ENCODE measurements around the gene NTN1.
"Not testable (repeated sequence)": the region's sequence is repeated elsewhere in the genome, so short reads cannot be mapped to it uniquely, and the experiment has no call there.

NTN1 gene

DNA sequence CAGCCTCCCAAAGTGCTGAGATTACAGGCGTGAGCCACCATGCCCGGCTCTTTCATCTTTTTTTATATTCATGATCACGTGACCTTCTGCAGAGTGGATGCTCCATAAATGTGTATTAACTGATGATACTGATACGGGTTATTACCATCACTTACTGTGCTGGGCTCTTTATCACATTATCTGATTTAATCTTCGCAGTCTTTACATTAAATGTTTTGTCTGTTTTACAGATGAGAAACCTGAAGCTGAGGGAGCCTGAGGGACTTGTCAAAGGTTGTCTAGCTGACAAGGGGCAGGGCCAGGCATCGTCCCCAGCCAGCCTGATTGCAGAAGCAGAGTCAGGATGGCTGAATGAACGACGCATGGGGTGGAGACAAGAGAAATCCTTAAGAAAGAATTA is 104.4 kb downstream of the NTN1 start:
- no peak for DNase-seq

DNA sequence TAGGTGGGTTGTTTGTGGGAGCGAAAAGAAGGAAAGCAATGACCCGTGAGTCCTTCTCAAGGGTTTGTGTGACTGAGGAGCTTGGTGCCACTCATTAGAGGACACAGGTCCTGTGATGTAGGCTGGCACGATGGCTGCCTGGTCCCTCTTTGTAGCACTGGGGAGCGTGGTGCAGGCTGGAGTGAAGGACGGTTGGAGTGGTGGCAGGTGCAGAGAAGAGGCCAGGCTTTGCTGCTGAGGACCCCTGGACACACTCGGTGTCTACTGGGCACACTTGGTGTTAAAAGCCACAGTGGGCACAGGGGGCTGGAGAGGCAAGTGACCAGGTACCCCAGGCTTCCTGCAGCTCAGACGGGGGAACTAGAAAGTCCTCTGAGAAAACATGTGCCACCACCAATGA is 106.0 kb downstream of the NTN1 start:
- DNase-seq, result no peak

DNA sequence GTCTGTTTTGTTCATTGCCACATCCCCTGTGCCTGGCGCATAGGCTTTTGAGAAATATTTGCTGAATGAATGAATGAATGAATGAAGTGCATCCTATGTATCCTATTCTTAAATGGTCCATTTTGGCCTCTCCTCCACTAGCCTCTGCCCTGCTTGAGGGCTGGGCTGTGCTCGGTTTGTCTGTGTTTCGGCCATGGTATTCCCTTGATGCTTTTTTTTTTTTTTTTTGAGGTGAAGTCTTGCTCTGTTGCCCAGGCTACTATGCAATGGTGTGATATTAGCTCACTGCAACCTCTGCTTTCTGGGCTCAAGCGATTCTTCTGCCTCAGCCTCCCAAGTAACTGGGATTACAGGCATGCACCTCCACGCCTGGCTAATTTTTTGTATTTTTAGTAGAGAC is 110.1 kb downstream of the NTN1 start:
- no peak for DNase-seq

DNA sequence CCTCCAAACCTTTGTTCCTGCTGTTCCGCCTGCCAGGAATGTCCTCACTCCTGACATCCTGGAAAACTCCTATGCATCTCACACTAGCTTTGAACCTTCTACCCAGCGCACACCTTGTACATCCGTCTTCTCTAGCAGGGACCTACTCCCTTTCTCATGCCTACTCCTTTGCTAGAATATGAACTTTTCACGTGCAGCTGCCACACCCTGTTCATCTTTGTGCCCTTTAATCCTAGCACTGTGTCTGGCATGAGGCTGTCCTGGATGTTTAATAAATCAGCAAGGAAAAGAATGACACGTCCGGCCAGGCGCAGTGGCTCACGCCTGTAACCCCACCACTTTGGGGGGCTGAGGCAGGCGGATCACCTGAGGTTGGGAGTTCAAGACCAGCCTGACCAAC is 111.0 kb downstream of the NTN1 start:
- no peak for DNase-seq

DNA sequence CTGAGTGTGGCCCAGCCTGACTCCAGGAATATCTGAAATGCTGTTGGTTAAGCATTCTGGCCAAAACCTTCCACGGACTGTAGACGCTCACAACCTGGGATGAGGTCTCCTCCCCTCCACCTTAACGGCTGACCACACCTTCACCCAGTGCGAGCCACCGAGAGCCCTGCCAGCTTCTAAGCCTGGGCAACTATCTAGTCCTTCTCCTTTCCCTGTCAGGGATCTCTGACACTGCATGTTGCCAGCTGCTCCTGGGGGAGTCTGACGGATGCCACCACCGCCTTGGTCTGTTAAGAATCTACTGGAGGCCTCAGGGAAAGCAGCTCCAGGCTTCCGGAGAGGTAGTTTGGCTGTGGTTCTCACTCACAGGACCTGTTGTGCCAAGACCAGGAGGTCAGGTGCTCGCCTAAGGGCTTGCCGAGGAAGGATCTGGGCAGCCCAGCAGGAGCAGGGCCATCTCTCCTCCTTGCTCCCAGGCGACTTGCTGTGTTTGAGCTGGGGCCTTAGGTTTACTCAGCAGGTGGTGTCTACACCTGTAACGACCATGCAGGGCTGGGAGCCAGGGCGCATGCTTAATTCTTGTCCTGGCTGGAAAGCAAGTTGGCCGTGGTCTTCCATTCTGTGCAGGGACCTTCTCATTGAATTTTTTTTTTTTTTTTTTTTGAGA is 111.8 kb downstream of the NTN1 start:
- DNase-seq, result no peak

DNA sequence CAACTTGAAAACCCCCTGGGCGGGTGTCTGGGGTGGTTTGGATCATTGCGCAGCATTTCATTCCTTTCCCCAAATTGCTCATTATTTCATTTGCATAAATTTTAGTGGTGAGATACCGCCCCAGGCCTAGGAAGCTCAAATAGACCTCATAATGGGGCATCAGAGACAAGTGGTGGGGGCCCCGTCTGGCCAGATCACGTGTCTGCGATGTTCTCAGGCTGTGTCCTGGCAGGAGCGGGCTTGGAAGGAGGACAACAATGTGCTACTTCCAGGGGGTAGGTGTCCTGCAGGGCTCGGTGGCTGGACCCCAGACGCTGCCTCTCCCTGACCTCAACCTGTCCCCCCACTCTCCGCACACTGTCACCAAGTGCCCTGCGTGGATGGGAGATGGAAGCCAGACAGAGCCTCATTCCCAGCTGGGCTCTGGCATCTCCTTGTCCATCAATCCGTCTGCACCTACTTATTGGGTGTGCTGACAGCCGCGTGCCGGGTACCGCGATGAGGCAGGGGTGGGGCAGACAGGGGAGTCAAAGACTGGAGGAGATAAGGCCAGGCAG is 116.9 kb downstream of the NTN1 start:
- no peak for DNase-seq

DNA sequence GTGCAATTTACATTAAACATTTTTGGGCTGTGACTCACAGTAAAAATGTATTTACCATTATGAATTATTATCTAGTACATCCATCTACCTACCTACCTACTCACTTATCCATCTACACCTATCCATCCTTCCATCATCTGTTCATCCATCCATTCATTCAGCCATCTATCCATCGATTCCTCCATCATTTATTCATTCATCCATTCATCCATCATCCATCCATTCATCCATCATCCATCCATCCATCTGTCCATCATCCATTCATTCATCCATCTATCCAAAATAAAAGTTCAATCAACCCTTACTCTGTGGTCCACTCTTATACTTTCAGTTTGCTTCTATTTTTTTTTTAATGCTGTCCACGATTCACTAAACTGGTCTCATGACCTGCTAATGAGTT is 118.4 kb downstream of the NTN1 start:
- DNase-seq, result no peak

DNA sequence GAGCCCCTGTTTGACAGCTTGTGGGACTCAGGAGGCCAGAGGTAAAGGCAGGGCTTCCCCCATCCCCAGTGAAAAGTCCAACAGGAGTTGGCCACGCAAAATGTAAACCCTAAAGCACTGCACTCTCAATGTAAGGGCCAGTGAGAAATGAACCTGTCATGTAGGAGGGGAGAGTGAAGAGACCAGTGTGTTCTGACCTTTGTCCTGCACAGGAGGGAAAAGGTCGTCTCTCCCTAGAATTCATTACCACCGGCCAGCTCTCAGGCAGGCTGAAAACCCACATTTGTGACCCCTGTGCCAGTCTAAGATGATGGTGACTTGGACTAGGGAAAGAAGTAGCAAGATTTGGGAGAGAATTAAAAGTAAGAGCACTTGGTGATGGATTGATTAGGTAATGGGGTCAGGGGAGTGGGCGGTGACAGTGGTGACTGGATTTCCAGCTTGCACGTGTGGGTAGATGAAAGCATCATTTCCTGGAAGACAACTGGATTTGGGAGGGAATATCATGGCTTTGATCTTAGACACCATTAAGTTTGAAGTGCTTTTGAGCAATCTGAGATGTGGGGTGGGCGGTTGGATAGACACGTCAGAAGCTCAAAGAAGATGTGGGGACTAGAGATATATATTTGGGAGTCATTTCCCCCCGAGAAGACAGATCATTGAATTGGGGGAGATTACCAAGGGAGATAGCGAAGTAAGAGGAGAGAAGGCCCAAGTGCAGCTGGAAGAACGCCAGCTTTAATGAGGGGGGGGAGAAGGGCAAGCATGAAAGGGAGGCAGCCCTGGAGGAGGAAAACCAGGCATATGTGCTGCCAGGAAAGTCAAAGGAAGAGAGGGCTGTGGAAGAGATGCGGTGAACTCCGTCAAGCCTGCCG is 119.5 kb downstream of the NTN1 start:
- DNase-seq, result no peak

DNA sequence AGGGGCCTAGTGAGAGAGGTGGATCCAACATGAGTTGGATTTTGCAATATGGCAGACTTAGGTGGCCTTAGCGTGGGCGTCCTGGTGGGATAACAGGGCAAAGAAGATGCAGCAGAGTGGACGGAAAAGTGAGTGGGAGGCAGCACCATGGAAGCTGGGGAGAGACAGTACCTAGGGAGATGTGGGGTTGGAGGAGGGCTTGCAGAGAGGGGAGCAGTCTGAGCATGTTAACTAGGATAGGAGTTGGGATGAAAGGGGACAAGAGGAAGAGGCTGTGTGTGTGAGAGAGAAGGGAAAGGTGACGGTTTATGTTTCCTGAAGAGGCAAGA is 120.1 kb downstream of the NTN1 start:
- no peak for DNase-seq

DNA sequence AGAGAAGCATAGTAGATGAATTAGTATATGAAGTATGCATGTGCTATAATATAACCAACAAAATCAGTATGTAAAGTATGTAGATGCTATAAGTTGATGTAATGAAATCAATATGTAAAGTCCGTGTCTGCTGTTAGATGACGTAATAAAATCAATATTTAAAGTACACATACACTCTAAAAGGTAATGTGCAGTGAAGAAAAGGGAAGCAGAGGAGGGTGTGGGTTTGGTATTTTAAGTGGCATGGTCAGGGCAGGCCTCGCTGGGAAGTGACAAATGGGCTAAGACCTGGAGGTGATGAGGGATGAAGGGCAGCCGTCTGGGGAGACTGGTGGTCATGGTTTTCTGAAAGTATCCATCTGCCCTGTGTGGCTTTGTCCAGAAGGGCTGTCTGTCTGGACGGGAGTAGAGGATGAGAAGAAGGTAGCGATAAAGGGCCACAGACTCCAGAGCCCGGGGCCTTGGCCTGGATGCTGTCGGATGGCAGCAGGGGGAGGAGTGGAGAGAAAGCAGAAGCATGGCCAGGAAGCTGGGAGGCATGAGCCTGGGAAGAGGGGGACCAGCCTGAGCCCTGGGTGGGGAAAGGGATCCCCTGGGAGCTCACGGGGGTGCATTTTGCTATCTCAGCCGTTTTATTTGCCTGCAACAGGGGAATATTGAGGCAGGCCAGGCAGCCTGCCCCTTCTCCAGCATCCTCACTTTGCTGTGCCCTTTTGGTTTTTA is 121.6 kb downstream of the NTN1 start:
- no peak for DNase-seq

DNA sequence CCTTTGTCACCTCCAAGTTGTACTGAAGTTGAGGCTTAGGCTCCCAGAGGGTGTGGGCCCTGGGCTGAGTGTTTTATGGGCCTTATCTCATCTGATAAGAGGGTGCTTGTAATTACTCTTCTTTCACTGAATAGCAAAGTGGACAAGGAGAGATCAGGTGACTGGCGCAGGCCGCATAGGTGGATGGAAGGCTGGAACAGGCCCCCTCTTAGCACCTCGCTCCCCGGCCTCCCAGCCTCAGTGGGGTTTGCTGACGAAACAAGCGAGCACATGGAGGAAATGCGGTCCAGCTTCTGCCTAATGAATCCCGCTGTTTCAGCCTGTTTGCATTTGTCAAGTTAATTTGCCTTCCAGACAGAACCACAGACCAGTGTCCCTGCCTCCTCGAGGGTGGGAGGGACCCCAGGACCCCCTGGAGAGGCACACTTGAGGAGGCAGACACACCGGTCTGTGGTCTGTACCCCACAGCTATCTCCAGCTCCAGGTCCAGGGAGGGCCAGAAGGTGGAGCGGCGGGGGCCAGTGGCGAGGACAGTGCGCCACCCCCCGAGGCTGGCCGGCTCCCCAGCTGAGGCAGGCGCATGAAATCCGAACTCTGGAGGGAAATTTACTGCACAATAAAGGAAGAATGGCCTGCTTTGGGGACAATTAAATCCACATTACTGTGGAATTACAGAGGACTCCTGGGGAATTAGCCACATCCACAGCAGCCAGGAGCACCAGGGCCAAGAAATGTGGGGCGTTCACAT is 123.4 kb downstream of the NTN1 start:
- DNase-seq, result no peak

DNA sequence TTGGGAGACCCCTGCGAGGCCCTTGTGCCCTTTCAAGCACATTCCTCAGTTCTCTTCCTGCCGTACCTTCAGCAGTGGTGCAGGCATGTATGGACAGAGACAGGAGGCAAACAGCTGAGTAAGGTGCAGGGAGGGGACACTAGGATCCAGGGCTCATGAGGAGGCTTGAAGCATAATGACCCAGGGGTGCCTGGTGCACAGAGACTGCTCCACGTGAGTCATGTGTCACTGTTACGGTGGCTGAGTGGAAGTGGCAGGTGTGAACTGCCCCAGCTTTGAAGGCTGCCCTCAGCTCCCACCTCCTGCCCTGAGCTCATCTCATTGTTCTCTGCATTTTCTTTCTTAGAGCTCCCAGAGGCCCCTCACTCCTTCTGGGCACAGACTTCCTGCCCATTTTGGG is 124.8 kb downstream of the NTN1 start:
- DNase-seq, result no peak

DNA sequence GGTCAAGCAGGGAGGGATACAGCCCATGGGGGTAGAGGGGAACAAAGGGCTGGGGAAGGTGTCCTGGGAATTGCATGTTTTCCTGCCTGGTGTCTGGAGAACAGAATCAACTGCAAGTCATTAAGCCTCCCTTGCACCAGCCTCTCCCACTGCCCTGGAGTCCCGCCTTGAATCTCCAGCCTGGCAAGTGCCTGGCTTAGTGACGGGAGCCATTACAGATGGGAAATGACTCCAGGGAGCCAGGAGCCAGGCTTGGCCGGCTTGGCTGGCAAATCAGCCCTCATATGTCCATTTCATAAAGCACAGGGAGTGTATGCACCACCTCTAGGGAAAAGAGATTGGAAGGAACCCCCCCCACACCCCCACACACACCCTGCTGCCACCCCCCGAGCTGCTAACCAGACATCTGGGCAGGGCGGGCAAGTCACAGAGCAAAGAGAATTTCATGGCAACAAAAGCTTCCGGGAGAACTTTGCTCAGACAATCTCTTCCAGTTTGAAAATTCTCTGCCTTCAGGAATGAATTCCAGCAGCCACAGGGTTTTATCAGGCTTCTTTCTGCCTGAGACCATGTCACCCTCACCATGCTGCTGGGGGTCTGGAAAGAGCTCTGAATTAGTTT is 127.7 kb downstream of the NTN1 start:
- no peak for DNase-seq

DNA sequence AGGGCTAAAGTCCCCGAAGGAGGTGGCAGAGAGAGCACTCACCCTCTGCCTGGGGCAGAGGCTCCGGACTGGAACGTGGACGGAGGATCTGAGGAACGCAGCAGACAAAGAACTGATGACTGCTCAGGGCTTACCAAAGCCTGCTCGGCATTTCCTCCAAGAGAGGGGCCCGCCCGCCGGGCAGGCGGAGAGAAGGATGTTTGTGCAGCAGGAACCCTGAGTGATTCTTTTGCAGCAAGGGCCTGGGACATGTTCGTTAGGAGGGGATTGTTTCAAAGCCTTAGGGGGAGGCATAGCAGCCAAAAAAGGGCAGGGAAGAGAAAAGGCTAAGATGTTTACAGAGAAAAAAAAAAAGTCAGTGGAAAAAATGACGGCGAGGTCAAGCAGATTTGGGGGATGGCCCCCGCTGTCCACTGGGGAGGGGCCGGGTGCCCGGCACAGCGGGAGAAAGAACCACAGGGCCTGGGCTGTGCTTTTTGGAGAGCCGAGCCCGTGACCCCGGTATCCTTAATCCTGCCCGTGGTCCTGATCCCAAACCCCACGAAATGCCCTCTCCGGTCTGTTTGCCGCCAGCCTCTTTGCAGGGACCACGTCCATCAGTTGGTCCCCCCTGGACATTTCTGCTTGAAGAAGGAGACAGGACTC is 129.3 kb downstream of the NTN1 start:
- DNase-seq, result no peak

DNA sequence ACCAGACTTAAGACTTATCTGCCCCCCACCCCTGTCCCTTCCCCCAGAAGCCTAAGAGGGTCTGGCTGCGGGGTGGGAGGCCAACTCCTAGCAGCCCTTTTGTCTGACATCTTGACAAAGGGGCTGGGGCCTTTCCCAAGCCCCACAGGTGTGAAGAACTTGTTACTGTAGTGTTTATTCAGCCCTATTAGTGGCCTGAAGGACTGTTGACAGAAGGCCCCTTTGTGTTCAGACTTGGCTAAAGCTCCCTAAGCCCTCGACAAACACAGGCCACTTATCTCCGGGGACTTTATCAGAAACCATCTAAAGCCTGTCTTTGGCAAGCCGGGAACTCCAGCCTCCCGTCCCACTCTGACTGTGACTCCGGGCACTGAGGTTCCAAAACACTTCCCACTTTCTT is 129.8 kb downstream of the NTN1 start:
- no peak for DNase-seq

DNA sequence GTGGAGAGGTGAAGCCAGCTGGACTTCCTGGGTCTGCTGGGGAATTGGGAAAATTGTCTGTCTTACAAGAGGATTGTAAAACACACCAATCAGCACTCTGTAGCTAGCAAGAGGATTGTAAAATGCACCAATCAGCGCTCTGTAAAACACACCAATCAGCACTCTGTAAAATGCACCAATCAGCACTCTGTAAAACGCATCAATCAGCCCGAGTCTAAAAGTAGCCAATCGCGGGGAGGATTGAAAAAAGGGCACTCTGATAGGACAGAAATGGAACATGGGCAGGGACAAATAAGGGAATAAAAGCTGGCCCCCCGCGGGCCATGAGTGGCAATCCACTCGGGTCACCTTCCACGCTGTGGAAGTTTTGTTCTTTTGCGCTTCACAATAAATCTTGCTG is 130.4 kb downstream of the NTN1 start:
- DNase-seq, result not testable (repeated sequence)

DNA sequence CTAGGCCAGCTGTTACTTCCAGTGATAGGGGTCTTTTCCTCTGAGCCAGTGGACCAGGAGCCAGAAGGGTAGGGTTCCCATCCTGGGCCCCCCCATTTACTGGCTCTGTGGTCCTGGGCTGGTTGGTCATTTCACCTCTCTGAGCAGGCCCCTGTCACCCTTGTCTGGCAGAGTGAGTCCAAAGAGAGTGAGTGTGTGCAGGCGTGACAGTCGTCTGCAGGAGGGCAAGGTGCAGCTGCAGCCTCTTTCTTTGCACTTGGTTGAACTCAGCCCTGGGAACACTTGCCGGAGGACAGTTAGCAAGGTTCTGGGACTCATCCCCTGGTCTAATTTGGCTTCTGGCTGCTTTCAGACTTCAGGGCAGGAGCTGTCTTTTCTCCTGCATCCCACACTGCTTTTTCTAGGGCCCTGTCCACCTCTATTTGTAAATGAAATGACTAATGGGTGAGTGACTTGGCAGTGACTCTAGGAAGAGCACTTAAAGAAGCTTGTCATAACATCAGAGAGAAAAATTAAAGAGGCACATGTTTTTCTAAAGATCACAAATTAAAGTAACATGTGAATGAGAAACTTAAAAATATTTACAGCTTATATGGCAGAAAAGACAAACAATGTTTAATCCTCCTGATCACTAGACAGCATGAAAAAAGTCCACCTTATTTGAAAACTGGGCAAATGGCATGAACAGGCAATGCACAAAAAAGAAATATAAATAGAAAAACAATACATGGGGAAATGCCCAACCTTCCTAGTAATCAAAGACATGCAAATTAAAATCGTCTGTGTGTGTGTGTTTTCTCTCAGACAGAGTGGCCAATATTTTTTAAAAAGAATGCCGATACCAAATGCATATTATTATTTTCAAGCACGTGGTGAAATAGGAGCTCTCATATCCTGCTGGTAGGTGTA is 137.5 kb downstream of the NTN1 start:
- DNase-seq, result no peak

DNA sequence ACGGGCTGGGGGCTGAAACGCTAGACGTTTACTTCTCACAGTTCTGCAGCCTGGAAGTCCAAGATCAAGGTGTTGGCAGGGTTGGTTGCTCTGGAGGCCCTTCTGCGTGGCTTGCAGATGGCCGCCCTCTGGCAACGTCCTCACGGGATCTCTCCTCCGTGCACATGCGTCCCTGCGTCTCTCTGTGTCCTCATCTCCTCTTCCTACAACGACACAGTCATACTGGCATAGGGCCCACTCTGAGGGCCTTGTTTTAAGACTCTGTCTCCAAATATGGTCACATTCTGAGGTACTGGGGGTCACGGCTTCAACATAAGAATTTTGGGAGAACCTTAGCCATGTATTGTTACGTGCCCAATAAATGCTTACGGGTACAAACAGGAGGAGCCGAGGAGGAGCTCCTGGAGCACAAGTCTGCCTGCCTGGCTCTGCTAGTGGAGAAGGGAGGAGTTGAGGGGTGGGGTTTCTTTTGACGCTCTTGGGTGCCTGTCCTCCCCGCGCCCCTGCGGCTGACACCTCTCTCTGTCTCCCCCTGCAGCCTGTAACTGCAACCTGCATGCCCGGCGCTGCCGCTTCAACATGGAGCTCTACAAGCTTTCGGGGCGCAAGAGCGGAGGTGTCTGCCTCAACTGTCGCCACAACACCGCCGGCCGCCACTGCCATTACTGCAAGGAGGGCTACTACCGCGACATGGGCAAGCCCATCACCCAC is 141.1 kb downstream of the NTN1 start:
- DNase-seq, result no peak

DNA sequence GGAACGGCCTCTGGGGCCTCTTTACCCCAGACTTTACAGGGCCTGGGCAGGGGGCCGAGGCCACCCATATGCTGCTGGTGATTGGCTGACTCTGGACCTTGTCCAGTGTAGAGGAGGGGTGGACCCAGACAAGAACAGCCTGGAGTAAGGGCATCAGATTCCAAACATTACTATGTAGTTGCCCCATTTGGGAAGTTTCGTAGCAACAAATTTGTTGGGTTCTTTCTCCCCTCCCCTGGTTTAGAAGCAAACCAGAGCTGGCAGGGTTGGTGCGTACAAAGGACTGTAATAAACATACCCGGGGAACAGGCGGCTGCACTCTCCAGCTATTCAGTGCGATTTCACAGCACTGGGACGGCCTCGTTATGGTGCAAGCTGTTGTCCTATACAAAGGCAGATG is 145.5 kb downstream of the NTN1 start:
- no peak for DNase-seq

DNA sequence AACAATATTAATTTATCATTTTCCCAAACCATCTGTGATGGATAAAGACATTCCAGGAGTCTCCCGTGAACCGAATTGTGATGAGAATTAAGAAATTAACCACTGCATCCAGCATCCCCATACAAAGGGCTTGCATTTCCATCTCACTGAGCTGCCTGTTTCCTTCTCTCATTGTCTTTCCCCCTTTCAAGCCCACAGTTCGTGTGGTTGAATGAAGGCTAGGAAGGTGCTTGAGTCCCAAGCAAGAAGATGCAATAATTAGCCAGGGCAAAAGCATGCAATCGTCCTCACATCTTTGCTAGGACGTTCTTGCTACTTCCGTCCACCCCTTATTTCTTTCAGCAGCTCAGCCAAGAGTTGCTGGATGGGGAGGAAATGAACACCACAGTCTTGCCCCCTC is 146.1 kb downstream of the NTN1 start:
- DNase-seq, result no peak

Measured in stimulated activated CD4-positive, alpha-beta T cell treated with anti-CD3 and anti-CD28 coated beads, Interleukin-1b, Interleukin-23, amount 100 ng/mL, for 48 hours (primary cell).